H9 (cell line): Measurements from ENCODE around the gene HRNR. TPM values are rescaled to one million over a fixed set of nuclear protein-coding genes. Genes with fewer than 3 reads are reported as not detected.

Experiments
- DNase-seq: peaks from one replicate; pipeline ENCODE4 v3.0.0-alpha.2; 2017
- H2AFZ ChIP-seq: one replicate; pipeline ENCODE4 v1.6.1; 2013; ENCODE audit warnings: mild to moderate bottlenecking, low read length, control low read depth, moderate library complexity
- H2AK5ac ChIP-seq: 2 replicates; pipeline ENCODE4 v1.6.1; 2013; ENCODE audit warnings: low read length, control low read depth, mixed read lengths; ENCODE audit not compliant: insufficient read length
- H2BK120ac ChIP-seq: one replicate; pipeline ENCODE4 v1.6.1; 2013; ENCODE audit warnings: low read depth, mild to moderate bottlenecking, low read length, control low read depth, inconsistent platforms; ENCODE audit not compliant: poor library complexity, severe bottlenecking
- H2BK12ac ChIP-seq: 2 replicates; pipeline ENCODE4 v1.6.1; 2013; ENCODE audit warnings: low read length, control low read depth, mixed read lengths, low read depth; ENCODE audit not compliant: insufficient read length
- H2BK15ac ChIP-seq: 2 replicates; pipeline ENCODE4 v1.6.1; 2013; ENCODE audit warnings: low read depth, low read length, control low read depth
- H2BK20ac ChIP-seq: one replicate; pipeline ENCODE4 v1.6.1; 2013; ENCODE audit warnings: low read depth, mild to moderate bottlenecking, low read length, control low read depth, inconsistent platforms; ENCODE audit not compliant: poor library complexity, severe bottlenecking
- H2BK5ac ChIP-seq: 2 replicates; pipeline ENCODE4 v1.6.1; 2013; ENCODE audit warnings: low read length, control low read depth, mixed read lengths; ENCODE audit not compliant: insufficient read length
- H3K14ac ChIP-seq: 2 replicates; pipeline ENCODE4 v1.6.1; 2013; ENCODE audit warnings: low read length, control low read depth; ENCODE audit not compliant: insufficient read depth
- H3K18ac ChIP-seq: 2 replicates; pipeline ENCODE4 v1.6.1; 2013; ENCODE audit warnings: low read depth, mild to moderate bottlenecking, mixed read lengths, low read length, control low read depth; ENCODE audit not compliant: insufficient read length
- H3K23ac ChIP-seq: 2 replicates; pipeline ENCODE4 v1.6.1; 2013; ENCODE audit warnings: low read length, control low read depth, mixed read lengths, low read depth; ENCODE audit not compliant: insufficient read length
- H3K23me2 ChIP-seq: 2 replicates; pipeline ENCODE4 v1.6.1; 2013; ENCODE audit warnings: low read depth, mild to moderate bottlenecking, mixed read lengths, low read length, control low read depth; ENCODE audit not compliant: insufficient read length, poor library complexity, severe bottlenecking
- H3K27ac ChIP-seq: 2 replicates; pipeline ENCODE4 v1.5.1; 2013; ENCODE audit warnings: low read length, control low read depth, mixed read lengths, low read depth; ENCODE audit not compliant: insufficient read length
- H3K27me3 ChIP-seq: 2 replicates; pipeline ENCODE4 v1.6.1; 2013; ENCODE audit warnings: low read length, control low read depth, inconsistent platforms; ENCODE audit not compliant: insufficient read depth
- H3K4ac ChIP-seq: 2 replicates; pipeline ENCODE4 v1.6.1; 2013; ENCODE audit warnings: low read depth, mild to moderate bottlenecking, control low read depth, inconsistent platforms, low read length, moderate library complexity
- H3K4me1 ChIP-seq: 2 replicates; pipeline ENCODE4 v1.6.1; 2013; ENCODE audit warnings: low read length, control low read depth, inconsistent platforms; ENCODE audit not compliant: insufficient read depth
- H3K4me2 ChIP-seq: 2 replicates; pipeline ENCODE4 v1.6.1; 2013; ENCODE audit warnings: low read length, control low read depth, mixed read lengths; ENCODE audit not compliant: insufficient read length, insufficient read depth
- H3K56ac ChIP-seq: 2 replicates; pipeline ENCODE4 v1.6.1; 2013; ENCODE audit warnings: low read depth, mild to moderate bottlenecking, mixed read lengths, low read length, control low read depth; ENCODE audit not compliant: insufficient read length
- H3K79me1 ChIP-seq: 2 replicates; pipeline ENCODE4 v1.6.1; 2013; ENCODE audit warnings: low read depth, mild to moderate bottlenecking, moderate library complexity, low read length, control low read depth, inconsistent platforms; ENCODE audit not compliant: insufficient read depth, poor library complexity, severe bottlenecking
- H3K79me2 ChIP-seq: 2 replicates; pipeline ENCODE4 v1.6.1; 2013; ENCODE audit warnings: low read length, control low read depth, inconsistent platforms; ENCODE audit not compliant: insufficient read depth
- H3K9ac ChIP-seq: 2 replicates; pipeline ENCODE4 v1.6.1; 2013; ENCODE audit warnings: low read length, control low read depth, mixed read lengths; ENCODE audit not compliant: insufficient read length; ENCODE audit errors: extremely low read depth
- H3K9me3 ChIP-seq: one replicate; pipeline ENCODE4 v1.6.1; 2013; ENCODE audit warnings: low read depth, low read length, inconsistent platforms; ENCODE audit not compliant: control insufficient read depth
- H3T11ph ChIP-seq: one replicate; pipeline ENCODE4 v1.6.1; 2013; ENCODE audit warnings: mild to moderate bottlenecking, low read length, control low read depth, inconsistent platforms
- H4K20me1 ChIP-seq: one replicate; pipeline ENCODE4 v1.6.1; 2013; ENCODE audit not compliant: control insufficient read depth, insufficient read length, insufficient read depth
- H4K5ac ChIP-seq: 2 replicates; pipeline ENCODE4 v1.6.1; 2013; ENCODE audit warnings: low read depth, mild to moderate bottlenecking, mixed read lengths, low read length, control low read depth; ENCODE audit not compliant: insufficient read length
- H4K8ac ChIP-seq: replicated peaks from 2 replicates; pipeline ENCODE4 v1.6.1; 2013; ENCODE audit warnings: low read length, control low read depth, mixed read lengths, low read depth; ENCODE audit not compliant: insufficient read length
- H4K91ac ChIP-seq: 2 replicates; pipeline ENCODE4 v1.6.1; 2013; ENCODE audit warnings: low read depth, mild to moderate bottlenecking, moderate library complexity, mixed read lengths, low read length, control low read depth; ENCODE audit not compliant: insufficient read length
- H3K27ac Mint-ChIP-seq, 3 experiments: 2 replicates in 2 of 3; 3 replicates in 1 of 3; pipeline ENCODE4 v1.8.0; 2020 to 2021; ENCODE audit warnings: mixed read lengths in 3 of 3, mild to moderate bottlenecking in 1 of 3, moderate library complexity in 1 of 3
- H3K27me3 Mint-ChIP-seq: 2 replicates; pipeline ENCODE4 v1.8.0; 2021; ENCODE audit warnings: low read depth, mild to moderate bottlenecking, moderate library complexity, mixed read lengths
- H3K36me3 Mint-ChIP-seq, 3 experiments: 2 replicates in 2 of 3; 3 replicates in 1 of 3; pipeline ENCODE4 v1.8.0; 2020 to 2021; ENCODE audit warnings: low read depth in 3 of 3, mixed read lengths in 3 of 3; ENCODE audit not compliant: insufficient read depth in 1 of 3
- H3K4me1 Mint-ChIP-seq, 2 experiments: 2 replicates each; pipeline ENCODE4 v1.8.0; 2020; ENCODE audit warnings: mixed read lengths in 2 of 2
- H3K4me3 Mint-ChIP-seq, 2 experiments: 2 replicates in 1 of 2; 3 replicates in 1 of 2; pipeline ENCODE4 v1.8.0; 2020 to 2021; ENCODE audit warnings: mild to moderate bottlenecking in 2 of 2, mixed read lengths in 2 of 2, moderate library complexity in 1 of 2
- H3K9me3 Mint-ChIP-seq, 2 experiments: 2 replicates in 1 of 2; 3 replicates in 1 of 2; pipeline ENCODE4 v1.8.0; 2020; ENCODE audit warnings: mild to moderate bottlenecking in 2 of 2, mixed read lengths in 2 of 2, moderate library complexity in 1 of 2
- WGBS: extraction: QIAGEN DNeasy Blood & Tissue Kit; methylation state at CpG from one replicate; pipeline ENCODE4 v1.1.7; 2013; ENCODE audit warnings: missing lambda C conversion rate, low lambda C conversion rate, mixed read lengths; ENCODE audit not compliant: insufficient read length; ENCODE audit errors: extremely low coverage; 5-methylcytosine and 5-hydroxymethylcytosine counted together
- total RNA-seq: library from RNA; stranded (reverse); gene quantifications from 2 replicates; pipeline ENCODE4 v1.2.1, GENCODE V29; 2021
- TF ChIP-seq, protein P1 (sequence below): fragments of 200-600 bp; sonication (generic); conservative IDR thresholded peaks from 3 replicates; pipeline ENCODE4 v1.8.0; 2021; ENCODE audit warnings: antibody characterized with exemption, mild to moderate bottlenecking

The HRNR gene
- total RNA-seq, 1 experiment from 2014 or later = not detected

DNA sequence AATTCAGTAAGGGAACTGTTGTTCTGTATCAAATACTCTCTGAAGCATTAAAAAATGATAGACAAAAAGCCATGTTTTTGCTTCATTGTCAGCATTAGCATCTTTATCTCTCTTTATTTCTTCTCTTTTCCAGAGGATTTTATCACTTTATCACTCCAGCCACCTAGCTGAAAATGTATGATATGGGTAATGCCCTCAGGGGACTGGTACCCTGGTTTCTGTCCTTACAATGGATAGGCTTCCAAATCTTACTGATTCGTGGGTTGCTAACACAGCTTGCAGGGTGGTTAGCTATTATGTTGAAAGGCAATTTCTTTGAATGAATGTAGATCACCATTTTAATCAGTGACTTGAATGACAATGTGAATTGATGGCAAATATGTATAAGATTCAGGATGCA, 23.3 kb upstream of the HRNR start:
- H3K79me2 ChIP-seq = no peaks in the 10 kb centered on the region
- no peak overlapping the region for H2BK5ac ChIP-seq
- H3K27me3 Mint-ChIP-seq = no peaks in the 10 kb centered on the region; the same call in none of the 2 replicates
- no peak overlapping the region for H3K4me2 ChIP-seq
- no peak overlapping the region for H3K14ac ChIP-seq
- peaks cover 84 to 86% of the 10 kb centered on the region in 2 experiments for H3K9me3 Mint-ChIP-seq
- no peak overlapping the region for H3K27ac Mint-ChIP-seq
- H3K4me3 Mint-ChIP-seq = no peak overlapping the region
- DNase-seq = no peak
- H4K91ac ChIP-seq = no peak overlapping the region
- H3K56ac ChIP-seq = no peak overlapping the region
- WGBS = no CpG with 5 or more reads among the region's 1 CpG
- no peaks in the 10 kb centered on the region for H3K23me2 ChIP-seq
- H2AFZ ChIP-seq = no peak overlapping the region
- H3K18ac ChIP-seq = no peak overlapping the region
- H3K4ac ChIP-seq = no peak overlapping the region
- H3K9ac ChIP-seq = no peak overlapping the region
- no peak overlapping the region for H3T11ph ChIP-seq
- peaks cover 0 to 21% (median 5%) of the 10 kb centered on the region in 3 experiments; a peak in 5 of 7 replicates for H3K36me3 Mint-ChIP-seq
- H3K4me1 ChIP-seq = no peaks in the 10 kb centered on the region
- H4K5ac ChIP-seq = no peak overlapping the region
- no peaks in the 10 kb centered on the region for H4K20me1 ChIP-seq
- H2BK15ac ChIP-seq = no peak overlapping the region
- TF ChIP-seq, protein P1, sequence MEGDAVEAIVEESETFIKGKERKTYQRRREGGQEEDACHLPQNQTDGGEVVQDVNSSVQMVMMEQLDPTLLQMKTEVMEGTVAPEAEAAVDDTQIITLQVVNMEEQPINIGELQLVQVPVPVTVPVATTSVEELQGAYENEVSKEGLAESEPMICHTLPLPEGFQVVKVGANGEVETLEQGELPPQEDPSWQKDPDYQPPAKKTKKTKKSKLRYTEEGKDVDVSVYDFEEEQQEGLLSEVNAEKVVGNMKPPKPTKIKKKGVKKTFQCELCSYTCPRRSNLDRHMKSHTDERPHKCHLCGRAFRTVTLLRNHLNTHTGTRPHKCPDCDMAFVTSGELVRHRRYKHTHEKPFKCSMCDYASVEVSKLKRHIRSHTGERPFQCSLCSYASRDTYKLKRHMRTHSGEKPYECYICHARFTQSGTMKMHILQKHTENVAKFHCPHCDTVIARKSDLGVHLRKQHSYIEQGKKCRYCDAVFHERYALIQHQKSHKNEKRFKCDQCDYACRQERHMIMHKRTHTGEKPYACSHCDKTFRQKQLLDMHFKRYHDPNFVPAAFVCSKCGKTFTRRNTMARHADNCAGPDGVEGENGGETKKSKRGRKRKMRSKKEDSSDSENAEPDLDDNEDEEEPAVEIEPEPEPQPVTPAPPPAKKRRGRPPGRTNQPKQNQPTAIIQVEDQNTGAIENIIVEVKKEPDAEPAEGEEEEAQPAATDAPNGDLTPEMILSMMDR = no peak
- no peaks in the 10 kb centered on the region for H3K79me1 ChIP-seq
- peaks cover 89% of the 10 kb centered on the region for H3K9me3 ChIP-seq
- no peak overlapping the region for H3K23ac ChIP-seq
- H3K27me3 ChIP-seq = no peaks in the 10 kb centered on the region
- H3K4me1 Mint-ChIP-seq = no peaks in the 10 kb centered on the region
- no peak overlapping the region for H2AK5ac ChIP-seq
- H2BK120ac ChIP-seq = no peak overlapping the region
- no peak overlapping the region for H2BK20ac ChIP-seq
- no peak overlapping the region for H4K8ac ChIP-seq
- H2BK12ac ChIP-seq = no peak overlapping the region
- no peak overlapping the region for H3K27ac ChIP-seq
